ENCODE results near the gene TMEM109. TPM values are rescaled to one million over a fixed set of nuclear protein-coding genes. Genes with fewer than 3 reads are reported as not detected.

The TMEM109 gene
- total and polyA plus RNA-seq, 2 of the 13 experiments (the other 11 are each of a cell fraction or from before 2014, with no cell fraction given): 7.7 to 18.0 TPM

- TF ChIP-seq ZNF777 (CRISPR knock-in tag; IDR thresholded peaks at IDR 0.05): peak; percentile 78
- TF ChIP-seq PATZ1 (CRISPR knock-in tag; IDR thresholded peaks at IDR 0.05): peak; percentile 94
- no peak for TF ChIP-seq SMC3 (IDR thresholded peaks at IDR 0.05; ENCODE audit: low read length)
- TF ChIP-seq CBX5 (CRISPR knock-in tag; IDR thresholded peaks at IDR 0.05; ENCODE audit: borderline replicate concordance): no peak
- no peak for TF ChIP-seq ARNTL (CRISPR knock-in tag; IDR thresholded peaks at IDR 0.05)
- TF ChIP-seq KAT7 (CRISPR knock-in tag; IDR thresholded peaks at IDR 0.05; ENCODE audit: borderline replicate concordance): no peak
- no peak for TF ChIP-seq PAF1 (CRISPR knock-in tag; IDR thresholded peaks at IDR 0.05)
- TF ChIP-seq ZNF12 (CRISPR knock-in tag; IDR thresholded peaks at IDR 0.05): no peak
- TF ChIP-seq YEATS4 (CRISPR knock-in tag; IDR thresholded peaks at IDR 0.05; ENCODE audit: borderline replicate concordance): peak; percentile 62; the same call in 1 of the 2 replicates
- TF ChIP-seq ARID5B (CRISPR knock-in tag; IDR thresholded peaks at IDR 0.05): 0 out of 2 replicates have a peak, but pooled peaks have one; percentile 34
- no peak for TF ChIP-seq ZNF296 (CRISPR knock-in tag; conservative IDR thresholded peaks at IDR 0.05)
- TF ChIP-seq TFAP4 (IDR thresholded peaks at IDR 0.05; ENCODE audit: borderline replicate concordance, low read depth): no peak
- 0 out of 2 replicates have a peak, but pooled peaks have one; percentile 40 for TF ChIP-seq AHR (CRISPR knock-in tag; IDR thresholded peaks at IDR 0.05)
- no peak for TF ChIP-seq ZBTB2 (CRISPR knock-in tag; IDR thresholded peaks at IDR 0.05; ENCODE audit: low read depth)
- TF ChIP-seq NR3C1 (CRISPR knock-in tag; IDR thresholded peaks at IDR 0.05): no peak
- no peak for TF ChIP-seq ZBTB44 (CRISPR knock-in tag; IDR thresholded peaks at IDR 0.05)
Measured at GRCh38 chr11:60924110-60924905, 10.3 kb downstream of the TMEM109 start, which contains the start of gene TMEM132A (continued).
